Loucy (cell line): ENCODE measurements around the gene ALG1.
A peak's percentile ranks its signal among the peaks of the same experiment; 100 is the strongest.

Experiments used
- H2AFZ ChIP-seq: fragments of 200-600 bp; sonication (generic); 2 replicates; pipeline ENCODE4 v1.6.0; 2016; ENCODE audit warnings: antibody characterized with exemption, mild to moderate bottlenecking, low read length, moderate library complexity
- H3F3A ChIP-seq: fragments of 200-600 bp; 2 replicates; pipeline ENCODE4 v1.6.0; 2016; ENCODE audit warnings: antibody characterized with exemption, low read depth, mild to moderate bottlenecking
- H3K27me3 ChIP-seq: fragments of 200-600 bp; sonication (generic); 2 replicates; pipeline ENCODE4 v1.6.1; 2014; ENCODE audit warnings: low read length, mild to moderate bottlenecking; ENCODE audit not compliant: insufficient read depth, poor library complexity, severe bottlenecking
- H3K36me3 ChIP-seq: fragments of 200-600 bp; sonication (generic); 2 replicates; pipeline ENCODE4 v1.6.1; 2016; ENCODE audit warnings: low read length; ENCODE audit not compliant: insufficient read depth
- H3K4me1 ChIP-seq: fragments of 200-600 bp; sonication (generic); 2 replicates; pipeline ENCODE4 v1.5.1; 2014; ENCODE audit warnings: low read length, mild to moderate bottlenecking; ENCODE audit not compliant: insufficient read depth, poor library complexity, severe bottlenecking
- H3K4me2 ChIP-seq: fragments of 200-600 bp; sonication (generic); 2 replicates; pipeline ENCODE4 v1.6.0; 2014; ENCODE audit warnings: antibody characterized with exemption, low read length, low read depth, mild to moderate bottlenecking; ENCODE audit not compliant: poor library complexity, severe bottlenecking
- H3K4me3 ChIP-seq: fragments of 200-600 bp; sonication (generic); 2 replicates; pipeline ENCODE4 v1.5.1; 2014; ENCODE audit warnings: low read length, mild to moderate bottlenecking, mixed read lengths; ENCODE audit not compliant: poor library complexity, severe bottlenecking
- H3K79me2 ChIP-seq: fragments of 200-600 bp; sonication (generic); 2 replicates; pipeline ENCODE4 v1.6.1; 2014; ENCODE audit warnings: low read length; ENCODE audit not compliant: insufficient read depth
- H3K9ac ChIP-seq: fragments of 200-600 bp; sonication (generic); 2 replicates; pipeline ENCODE4 v1.6.0; 2014; ENCODE audit warnings: mild to moderate bottlenecking, low read depth, low read length, moderate library complexity; ENCODE audit not compliant: poor library complexity, severe bottlenecking
- H3K9me2 ChIP-seq: fragments of 200-600 bp; sonication (generic); replicated peaks from 2 replicates; pipeline ENCODE4 v1.6.1; 2016; ENCODE audit warnings: low read depth, low read length, mixed read lengths
- H3K9me3 ChIP-seq: fragments of 200-600 bp; sonication (generic); 2 replicates; pipeline ENCODE4 v1.6.1; 2014; ENCODE audit warnings: mild to moderate bottlenecking, antibody characterized with exemption, low read length, low read depth; ENCODE audit not compliant: insufficient read depth
- H4K20me1 ChIP-seq: fragments of 200-600 bp; sonication (generic); 2 replicates; pipeline ENCODE4 v1.6.0; 2014; ENCODE audit warnings: antibody characterized with exemption, low read length, mild to moderate bottlenecking; ENCODE audit not compliant: insufficient read depth, poor library complexity, severe bottlenecking
- CTCF ChIP-seq: fragments of 200-600 bp; sonication (generic); conservative IDR thresholded peaks from 2 replicates; pipeline ENCODE4 v1.5.1; 2014; ENCODE audit warnings: mild to moderate bottlenecking, antibody characterized with exemption, low read length
- EZH2phosphoT487 ChIP-seq: fragments of 200-600 bp; IDR thresholded peaks from 2 replicates; pipeline ENCODE4 v1.6.1; 2018; ENCODE audit warnings: antibody characterized with exemption, mild to moderate bottlenecking, moderate library complexity, borderline replicate concordance

ALG1 gene

DNA sequence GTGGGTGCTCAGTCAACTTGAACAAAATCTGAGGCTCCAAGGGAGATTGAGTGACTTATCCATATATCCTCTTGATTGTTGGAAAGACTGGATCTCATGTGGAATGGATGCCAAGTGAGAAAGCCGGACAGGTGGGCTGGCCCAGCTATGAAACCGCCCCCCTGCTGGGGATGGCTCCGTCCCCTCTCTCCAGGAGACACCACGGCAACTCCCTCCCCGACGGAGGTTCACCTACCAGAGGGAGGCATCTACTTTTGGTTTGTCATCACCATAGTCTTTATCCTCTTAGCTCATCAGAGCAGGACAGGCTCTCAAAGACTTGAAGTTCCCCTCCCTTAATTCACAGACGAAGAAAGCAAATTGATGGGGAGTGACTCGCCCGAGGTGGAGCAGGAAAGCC, 1.8 kb upstream of the ALG1 start:
- no peak for TF ChIP-seq EZH2phosphoT487
- no peak for TF ChIP-seq CTCF
- Histone ChIP-seq H3K79me2 (peaks cover 5% of the 10 kb centered on the region; the same call in 1 of the 2 replicates), H3F3A (no peaks in the 10 kb centered on the region), H3K36me3 (no peaks in the 10 kb centered on the region), H4K20me1 (no peaks in the 10 kb centered on the region), H3K27me3 (no peaks in the 10 kb centered on the region), H3K9me2 (no peaks in the 10 kb centered on the region), H3K9me3 (no peaks in the 10 kb centered on the region), H2AFZ (no peak overlapping the region), H3K4me2 (no peak overlapping the region), H3K9ac (no peak overlapping the region), H3K4me3 (no peak overlapping the region), H3K4me1 (peaks cover 5% of the 10 kb centered on the region)

DNA sequence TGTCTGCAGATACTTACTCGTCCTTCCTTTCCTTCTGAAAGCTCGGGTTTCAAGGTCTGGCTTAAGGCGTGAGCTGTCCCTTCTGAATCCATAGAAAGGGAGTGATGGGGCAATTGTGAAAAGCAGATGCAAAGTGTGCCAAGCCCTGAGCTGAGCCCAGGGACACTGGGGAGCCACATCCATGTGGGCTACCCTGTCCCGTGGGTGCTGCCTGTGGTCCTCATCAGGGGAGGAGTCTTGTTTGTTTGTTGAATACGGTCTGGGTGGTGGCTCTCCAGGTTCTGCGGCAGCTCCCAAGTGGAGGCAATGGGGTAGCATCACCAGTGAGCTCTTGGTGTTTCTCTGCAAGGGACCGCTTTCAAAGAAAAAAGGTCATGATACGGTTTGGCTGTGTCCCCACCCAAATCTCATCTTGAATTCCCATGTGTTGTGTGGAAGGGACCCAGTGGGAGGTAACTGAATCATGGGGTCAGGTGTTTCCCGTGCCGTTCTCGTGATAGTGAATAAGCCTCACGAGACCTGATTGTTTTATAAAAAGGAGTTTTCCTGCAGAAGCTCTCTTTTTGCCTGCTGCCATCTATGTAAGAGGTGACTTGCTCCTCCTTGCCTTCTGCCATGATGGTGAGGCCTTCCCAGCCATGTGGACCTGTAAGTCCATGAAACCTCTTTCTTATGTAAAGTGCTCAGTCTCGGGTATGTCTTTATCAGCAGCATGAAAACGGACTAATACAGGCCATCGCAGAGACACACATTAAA, 1.0 kb upstream of the ALG1 start:
- no peak overlapping the region for H3K9ac ChIP-seq
- H3K4me2 ChIP-seq, result peak overlapping the region; percentile 79
- H2AFZ ChIP-seq, result no peak overlapping the region

DNA sequence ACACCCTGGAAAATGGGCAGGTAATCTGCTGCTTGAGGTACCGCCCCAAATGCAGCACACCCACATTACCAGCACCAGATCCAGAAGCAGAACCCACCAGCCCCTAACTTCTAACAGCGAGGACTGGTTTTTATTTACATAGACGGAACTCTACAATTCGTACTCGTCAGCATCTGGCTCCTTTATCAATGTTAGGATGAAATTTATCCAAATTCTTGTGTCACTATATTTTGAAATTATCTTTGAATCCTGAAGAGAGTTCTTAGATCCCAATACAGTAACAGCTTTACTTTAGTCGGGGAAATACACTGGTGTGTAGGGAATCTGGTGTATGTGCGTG, 332 bp upstream of the ALG1 start:
- peak overlapping the region; percentile 72 for H3K9ac ChIP-seq
- TF ChIP-seq CTCF (no peak), EZH2phosphoT487 (no peak)

More for the DNA sequence above, 1.0 kb upstream of the ALG1 start:
- no peaks in the 10 kb centered on the region for H3K9me3 ChIP-seq
- H3K4me3 ChIP-seq, result no peak overlapping the region
- H3K36me3 ChIP-seq, result no peaks in the 10 kb centered on the region
- H3K4me1 ChIP-seq, result peaks cover 5% of the 10 kb centered on the region
- no peaks in the 10 kb centered on the region for H4K20me1 ChIP-seq
- TF ChIP-seq CTCF (no peak), EZH2phosphoT487 (no peak)
- H3K27me3 ChIP-seq, result no peaks in the 10 kb centered on the region
- no peaks in the 10 kb centered on the region for H3F3A ChIP-seq
- no peaks in the 10 kb centered on the region for H3K9me2 ChIP-seq
- H3K79me2 ChIP-seq, result peaks cover 5% of the 10 kb centered on the region; the same call in 1 of the 2 replicates

More for the DNA sequence above, 332 bp upstream of the ALG1 start:
- Histone ChIP-seq H3K4me2 (peak overlapping the region; percentile 79), H4K20me1 (no peaks in the 10 kb centered on the region), H3K4me1 (peaks cover 5% of the 10 kb centered on the region), H2AFZ (peak overlapping the region; percentile 94), H3K4me3 (peak overlapping the region; percentile 84), H3K27me3 (no peaks in the 10 kb centered on the region), H3K9me3 (no peaks in the 10 kb centered on the region), H3K9me2 (no peaks in the 10 kb centered on the region), H3K79me2 (peaks cover 5% of the 10 kb centered on the region; the same call in 1 of the 2 replicates), H3F3A (no peaks in the 10 kb centered on the region), H3K36me3 (no peaks in the 10 kb centered on the region)
